ENCODE results near the gene BLTP1. TPM values are rescaled to one million over a fixed set of nuclear protein-coding genes. Genes with fewer than 3 reads are reported as not detected.

BLTP1 gene
- total and polyA plus RNA-seq, 2 of the 13 experiments (the other 11 are each of a cell fraction or from before 2014, with no cell fraction given), result 27.7 to 33.1 TPM

DNA sequence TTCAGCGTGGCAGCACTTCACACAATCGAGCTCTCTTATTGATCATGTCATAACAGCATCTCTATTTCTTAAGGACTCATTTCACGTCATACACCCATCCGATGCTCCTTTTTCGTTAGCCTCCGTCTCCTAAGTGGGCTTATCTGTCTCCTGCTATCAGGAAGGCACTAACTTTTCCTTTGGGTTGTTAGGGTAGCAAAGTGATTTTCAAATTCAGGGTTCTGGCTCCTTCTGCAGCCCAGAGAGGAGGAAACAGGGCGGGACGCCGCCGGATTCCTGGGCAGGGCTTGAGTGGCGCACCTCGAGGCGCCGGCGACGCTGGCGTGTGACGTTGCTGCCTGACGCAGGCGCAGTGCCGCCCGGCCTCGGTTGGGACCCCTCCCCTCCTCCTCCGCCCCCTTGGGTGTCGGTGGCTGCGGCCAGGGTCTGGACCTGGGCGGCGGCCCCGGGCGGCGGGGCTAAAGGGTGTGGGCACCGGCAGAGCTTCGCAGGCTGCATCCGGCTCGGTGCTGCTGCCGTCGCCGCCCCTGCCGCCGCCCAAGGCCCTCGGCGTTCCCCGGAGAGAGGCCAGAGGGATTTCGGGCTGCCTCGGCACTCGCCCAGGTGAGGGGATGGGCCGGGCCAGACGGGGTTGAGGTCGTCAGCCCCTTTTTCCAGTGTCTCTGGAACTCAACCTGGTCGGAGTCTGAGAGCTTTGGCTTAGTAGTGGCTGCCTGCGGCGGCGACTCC, at the start of gene BLTP1 (continued):
- TF ChIP-seq ZNF609 (CRISPR knock-in tag; IDR thresholded peaks at IDR 0.05; ENCODE audit: borderline replicate concordance) (no peak), ZSCAN22 (CRISPR knock-in tag; IDR thresholded peaks at IDR 0.05) (no peak), ZNF235 (CRISPR knock-in tag; IDR thresholded peaks at IDR 0.05; ENCODE audit: borderline replicate concordance) (0 out of 2 replicates have a peak, but pooled peaks have one; percentile 29), SKIL (CRISPR knock-in tag; IDR thresholded peaks at IDR 0.05; ENCODE audit: borderline replicate concordance) (no peak), ZNF782 (CRISPR knock-in tag; IDR thresholded peaks at IDR 0.05; ENCODE audit: borderline replicate concordance) (0 out of 2 replicates have a peak, but pooled peaks have one; percentile 72), ZNF292 (CRISPR knock-in tag; IDR thresholded peaks at IDR 0.05; ENCODE audit: borderline replicate concordance, low read depth) (no peak), EHMT2 (IDR thresholded peaks at IDR 0.05; ENCODE audit: borderline replicate concordance, low read depth, low read length) (no peak), CSRNP2 (CRISPR knock-in tag; conservative IDR thresholded peaks at IDR 0.05; ENCODE audit: low read depth) (no peak), POGK (CRISPR knock-in tag; conservative IDR thresholded peaks at IDR 0.05) (peak; percentile 58; the same call in 1 of the 2 replicates), AHDC1 (CRISPR knock-in tag; IDR thresholded peaks at IDR 0.05; ENCODE audit: borderline replicate concordance) (0 out of 2 replicates have a peak, but pooled peaks have one; percentile 18)

Measured in HepG2 (cell line).